ENCODE measurements around the gene SERPINH1.

DNA sequence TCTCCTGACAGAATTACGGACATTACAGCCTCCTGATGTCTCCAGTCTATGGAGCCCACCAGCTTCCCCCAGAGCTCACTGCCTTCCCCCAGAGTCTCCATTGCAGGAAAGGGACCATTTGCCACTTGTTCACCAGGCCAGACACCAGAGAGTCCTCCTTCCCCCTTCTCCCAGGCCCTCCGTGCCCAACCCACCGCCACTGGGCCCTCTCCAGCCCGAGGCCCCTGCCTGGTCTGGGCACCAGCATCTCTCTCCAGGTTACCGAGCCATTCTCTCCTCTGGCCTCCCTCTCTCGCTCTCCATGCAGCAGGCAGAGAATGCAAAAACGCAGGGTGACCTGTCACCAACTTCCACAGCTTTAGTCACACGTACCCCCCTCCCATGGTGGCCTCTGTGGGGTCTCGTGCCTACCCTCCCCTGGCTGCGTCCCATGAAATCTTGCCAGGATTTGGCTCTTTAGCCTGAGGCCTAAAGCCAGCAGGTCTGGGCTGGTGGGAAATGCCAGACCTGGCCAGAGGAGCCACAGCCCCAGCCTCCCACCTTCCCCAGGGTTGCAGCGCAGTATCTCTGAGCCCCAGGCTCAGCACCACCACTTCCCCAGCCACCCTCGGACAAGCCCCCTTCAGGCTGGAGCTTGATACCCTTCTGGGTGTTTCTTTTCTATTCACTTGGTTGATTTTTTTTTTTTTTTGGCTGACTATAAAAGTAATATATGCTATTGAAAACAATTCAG lies 6.8 kb upstream of the SERPINH1 start:
- TF ChIP-seq POLR2A (IDR thresholded peaks at IDR 0.05) (no peak), POLR2AphosphoS5 (IDR thresholded peaks at IDR 0.05) (no peak)
